ENCODE data around the gene MACROD1.

DNA sequence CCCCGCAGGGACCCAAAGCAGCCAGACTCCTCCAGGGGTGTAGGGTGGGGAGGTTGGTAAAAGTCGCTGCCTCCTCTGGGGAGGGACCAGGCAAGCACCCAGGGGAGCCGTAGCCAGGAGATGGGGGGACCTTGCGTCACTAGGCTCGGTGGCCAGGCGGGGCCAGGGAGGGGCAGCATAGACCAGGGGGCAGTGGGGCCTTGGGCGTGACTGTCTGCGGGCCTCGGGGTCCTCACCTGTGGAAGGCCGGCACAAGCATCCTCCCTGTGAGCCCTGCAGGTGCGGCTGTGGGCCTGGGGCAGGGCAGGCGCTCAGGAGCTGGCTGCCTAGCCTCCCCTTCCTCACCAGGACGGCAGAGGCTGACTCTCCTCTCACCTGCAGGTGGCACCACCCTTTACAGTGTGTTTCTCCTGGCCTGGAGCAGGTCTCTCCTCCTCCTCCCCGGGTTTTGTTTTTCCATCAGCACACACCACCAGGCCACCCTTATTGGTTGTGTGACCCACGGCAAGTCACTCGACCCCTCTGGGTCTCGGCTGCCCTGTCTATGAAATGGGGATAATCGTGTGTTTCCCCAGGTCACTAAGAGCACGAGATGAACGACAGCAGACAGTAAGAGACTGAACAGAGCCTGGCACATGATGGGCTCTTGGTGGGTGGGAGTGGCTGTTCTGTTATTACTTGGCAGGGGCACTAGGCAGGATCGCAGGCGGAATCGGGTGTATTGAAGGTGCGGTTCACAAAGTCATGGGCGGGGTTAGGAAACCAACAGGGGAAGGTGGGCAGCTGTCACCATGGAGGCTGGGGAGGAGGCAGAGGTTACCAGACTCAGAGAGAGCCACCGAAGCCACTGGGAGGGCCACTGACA lies 77.5 kb downstream of the MACROD1 start:
- TF ChIP-seq, protein P1, sequence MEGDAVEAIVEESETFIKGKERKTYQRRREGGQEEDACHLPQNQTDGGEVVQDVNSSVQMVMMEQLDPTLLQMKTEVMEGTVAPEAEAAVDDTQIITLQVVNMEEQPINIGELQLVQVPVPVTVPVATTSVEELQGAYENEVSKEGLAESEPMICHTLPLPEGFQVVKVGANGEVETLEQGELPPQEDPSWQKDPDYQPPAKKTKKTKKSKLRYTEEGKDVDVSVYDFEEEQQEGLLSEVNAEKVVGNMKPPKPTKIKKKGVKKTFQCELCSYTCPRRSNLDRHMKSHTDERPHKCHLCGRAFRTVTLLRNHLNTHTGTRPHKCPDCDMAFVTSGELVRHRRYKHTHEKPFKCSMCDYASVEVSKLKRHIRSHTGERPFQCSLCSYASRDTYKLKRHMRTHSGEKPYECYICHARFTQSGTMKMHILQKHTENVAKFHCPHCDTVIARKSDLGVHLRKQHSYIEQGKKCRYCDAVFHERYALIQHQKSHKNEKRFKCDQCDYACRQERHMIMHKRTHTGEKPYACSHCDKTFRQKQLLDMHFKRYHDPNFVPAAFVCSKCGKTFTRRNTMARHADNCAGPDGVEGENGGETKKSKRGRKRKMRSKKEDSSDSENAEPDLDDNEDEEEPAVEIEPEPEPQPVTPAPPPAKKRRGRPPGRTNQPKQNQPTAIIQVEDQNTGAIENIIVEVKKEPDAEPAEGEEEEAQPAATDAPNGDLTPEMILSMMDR (IDR thresholded peaks at IDR 0.05): peak in 3 of 4 experiments; percentile 34 to 54 (median 44)
- no peak for TF ChIP-seq POLR2AphosphoS5 (IDR thresholded peaks at IDR 0.05)

All from prostate gland (tissue), 2 donors.